Stomach (tissue), 4 donors: ENCODE results near the gene MAP3K13.

Experiments used
- EP300 ChIP-seq: sonication (generic); formaldehyde crosslinking; IDR thresholded peaks from one replicate; pipeline ENCODE4 v1.6.1; 2017; ENCODE audit warnings: antibody characterized with exemption
- TF ChIP-seq, protein P1 (sequence below), 7 experiments: fragments of 450-650 bp in 4 of 7; fragments of 200-600 bp in 3 of 7; sonication (generic) in 3 of 7; IDR thresholded peaks; one replicate each; pipeline ENCODE4 v1.5.1; 2016 to 2019; ENCODE audit warnings: antibody characterized with exemption in 7 of 7, control low read depth in 2 of 7, mild to moderate bottlenecking in 1 of 7

DNA sequence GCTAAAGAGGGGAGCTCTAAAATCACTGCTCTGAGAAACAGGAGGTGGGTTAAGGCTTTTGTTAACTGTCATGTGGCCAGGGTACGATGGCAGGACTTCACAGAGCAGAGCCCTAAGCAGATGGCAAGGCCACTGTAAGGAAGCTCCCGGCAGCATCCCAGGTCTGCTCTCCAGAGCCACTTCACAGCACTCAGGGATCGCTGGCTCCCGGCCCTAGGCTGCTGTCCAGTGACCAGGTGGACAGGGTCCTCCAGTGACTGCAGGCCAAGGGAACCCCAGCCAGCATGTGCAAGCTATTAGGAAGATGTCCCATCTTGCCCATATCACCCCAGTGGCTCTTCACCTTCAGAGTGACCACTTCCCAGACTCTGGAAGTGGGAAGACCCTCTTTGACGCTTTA, 125.5 kb downstream of the MAP3K13 start:
- TF ChIP-seq, protein P1, sequence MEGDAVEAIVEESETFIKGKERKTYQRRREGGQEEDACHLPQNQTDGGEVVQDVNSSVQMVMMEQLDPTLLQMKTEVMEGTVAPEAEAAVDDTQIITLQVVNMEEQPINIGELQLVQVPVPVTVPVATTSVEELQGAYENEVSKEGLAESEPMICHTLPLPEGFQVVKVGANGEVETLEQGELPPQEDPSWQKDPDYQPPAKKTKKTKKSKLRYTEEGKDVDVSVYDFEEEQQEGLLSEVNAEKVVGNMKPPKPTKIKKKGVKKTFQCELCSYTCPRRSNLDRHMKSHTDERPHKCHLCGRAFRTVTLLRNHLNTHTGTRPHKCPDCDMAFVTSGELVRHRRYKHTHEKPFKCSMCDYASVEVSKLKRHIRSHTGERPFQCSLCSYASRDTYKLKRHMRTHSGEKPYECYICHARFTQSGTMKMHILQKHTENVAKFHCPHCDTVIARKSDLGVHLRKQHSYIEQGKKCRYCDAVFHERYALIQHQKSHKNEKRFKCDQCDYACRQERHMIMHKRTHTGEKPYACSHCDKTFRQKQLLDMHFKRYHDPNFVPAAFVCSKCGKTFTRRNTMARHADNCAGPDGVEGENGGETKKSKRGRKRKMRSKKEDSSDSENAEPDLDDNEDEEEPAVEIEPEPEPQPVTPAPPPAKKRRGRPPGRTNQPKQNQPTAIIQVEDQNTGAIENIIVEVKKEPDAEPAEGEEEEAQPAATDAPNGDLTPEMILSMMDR (IDR thresholded peaks at IDR 0.05) = no peak
- no peak for TF ChIP-seq EP300
